HG03039 (cell line): Measurements from ENCODE around the gene TMEM184B.

Experiments used
- ATAC-seq: cut with Tn5 transposase; IDR thresholded peaks from one replicate; pipeline ENCODE4 v1.9.1; 2021; ENCODE audit warnings: mild to moderate bottlenecking, moderate library complexity; ENCODE audit not compliant: unreplicated experiment

Gene TMEM184B

GRCh38 chr22:38228873-38229740, 43.7 kb downstream of the TMEM184B start:
- no peak for ATAC-seq

- no peak for ATAC-seq
Measured at GRCh38 chr22:38228326-38228872, 44.4 kb downstream of the TMEM184B start.

GRCh38 chr22:38226853-38227649, 45.8 kb downstream of the TMEM184B start:
- no peak for ATAC-seq

GRCh38 chr22:38223289-38223960, 49.4 kb downstream of the TMEM184B start:
- ATAC-seq: no peak

- ATAC-seq: no peak
Measured at GRCh38 chr22:38222797-38223119, 50.1 kb downstream of the TMEM184B start.

GRCh38 chr22:38221908-38222796, 50.7 kb downstream of the TMEM184B start:
- no peak for ATAC-seq

- ATAC-seq: no peak
Measured at GRCh38 chr22:38221407-38221806, 51.4 kb downstream of the TMEM184B start.

GRCh38 chr22:38220653-38221386, 52.0 kb downstream of the TMEM184B start:
- no peak for ATAC-seq

GRCh38 chr22:38220163-38220562, 52.6 kb downstream of the TMEM184B start:
- no peak for ATAC-seq

GRCh38 chr22:38219632-38220031, 53.2 kb downstream of the TMEM184B start:
- ATAC-seq: no peak

GRCh38 chr22:38218661-38219622, 53.9 kb downstream of the TMEM184B start:
- no peak for ATAC-seq

- no peak for ATAC-seq
Measured at GRCh38 chr22:38215156-38216038, 57.4 kb downstream of the TMEM184B start.

- ATAC-seq: no peak
Measured at GRCh38 chr22:38214302-38215056, 58.3 kb downstream of the TMEM184B start.

GRCh38 chr22:38213990-38214301, 58.9 kb downstream of the TMEM184B start:
- no peak for ATAC-seq

- no peak for ATAC-seq
Measured at GRCh38 chr22:38213319-38213989, 59.4 kb downstream of the TMEM184B start.

- no peak for ATAC-seq
Measured at GRCh38 chr22:38212442-38212841, 60.4 kb downstream of the TMEM184B start.
